GM21360 (cell line): ENCODE measurements around the gene ANKRD52.
A peak's percentile ranks its signal among the peaks of the same experiment; 100 is the strongest.
"Not testable (repeated sequence)": the region's sequence is repeated elsewhere in the genome, so short reads cannot be mapped to it uniquely, and the experiment has no call there.

Source experiments
- ATAC-seq: cut with Tn5 transposase; IDR thresholded peaks from one replicate; pipeline ENCODE4 v1.9.1; 2021; ENCODE audit warnings: mild to moderate bottlenecking, moderate library complexity; ENCODE audit not compliant: unreplicated experiment

The ANKRD52 gene

DNA sequence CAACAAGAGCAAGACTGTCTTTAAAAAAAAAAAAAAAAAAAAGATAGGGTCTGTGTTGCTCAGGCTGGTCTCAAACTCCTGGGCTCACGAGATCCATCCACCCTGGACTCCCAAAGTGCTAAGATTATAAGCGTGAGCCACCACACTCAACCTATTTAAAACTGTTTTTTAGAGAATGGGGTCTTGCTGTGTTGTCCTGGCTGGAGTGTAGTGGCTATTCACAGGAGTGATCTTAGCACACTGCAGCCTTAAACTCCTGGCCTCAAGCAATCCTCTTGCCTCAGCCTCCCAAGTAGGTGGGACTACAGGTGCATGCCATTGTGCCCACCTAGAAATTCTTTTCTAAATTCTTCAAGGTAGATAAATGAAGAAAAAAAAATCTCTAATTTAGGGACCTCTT, 16.1 kb upstream of the ANKRD52 start:
- no peak for ATAC-seq

DNA sequence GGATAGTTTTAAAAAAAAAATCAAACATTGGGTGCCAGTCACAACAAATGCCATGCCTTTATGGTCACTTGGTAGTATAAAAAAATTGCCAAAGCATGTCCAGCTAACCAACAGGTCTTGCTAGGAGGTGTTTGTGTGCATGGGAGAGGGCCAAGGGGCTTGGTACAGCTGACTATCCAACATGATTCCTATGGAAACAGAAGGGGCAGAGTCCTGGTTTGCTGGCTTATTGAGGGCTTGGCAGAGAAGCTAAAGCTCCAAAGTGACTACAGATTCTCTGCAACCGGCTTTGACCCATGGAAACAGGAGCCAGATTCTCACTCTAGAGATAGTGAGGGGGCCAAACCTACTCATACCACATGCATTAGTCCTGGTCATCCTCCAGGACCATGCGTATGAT, 14.3 kb upstream of the ANKRD52 start:
- ATAC-seq: not testable (repeated sequence)

DNA sequence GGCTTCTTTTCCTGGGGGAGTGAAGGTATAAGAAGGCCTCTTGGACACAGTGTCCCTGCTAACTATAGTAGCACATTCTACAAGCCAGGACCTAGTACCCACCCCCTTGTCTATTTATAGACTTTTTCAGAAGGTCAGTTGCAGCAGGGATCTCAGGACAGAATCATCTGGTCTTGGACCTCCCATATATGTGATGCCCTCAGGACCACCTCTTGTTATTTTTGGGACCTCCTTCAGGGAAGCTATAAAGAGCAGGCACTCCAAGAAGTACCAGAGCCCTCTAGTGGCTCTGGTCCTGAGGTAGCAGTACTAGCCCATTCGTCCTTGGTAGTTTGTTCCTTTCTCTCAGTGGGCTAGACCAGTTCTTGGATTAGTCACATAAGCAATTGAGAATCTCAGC, 12.8 kb upstream of the ANKRD52 start:
- ATAC-seq: no peak

DNA sequence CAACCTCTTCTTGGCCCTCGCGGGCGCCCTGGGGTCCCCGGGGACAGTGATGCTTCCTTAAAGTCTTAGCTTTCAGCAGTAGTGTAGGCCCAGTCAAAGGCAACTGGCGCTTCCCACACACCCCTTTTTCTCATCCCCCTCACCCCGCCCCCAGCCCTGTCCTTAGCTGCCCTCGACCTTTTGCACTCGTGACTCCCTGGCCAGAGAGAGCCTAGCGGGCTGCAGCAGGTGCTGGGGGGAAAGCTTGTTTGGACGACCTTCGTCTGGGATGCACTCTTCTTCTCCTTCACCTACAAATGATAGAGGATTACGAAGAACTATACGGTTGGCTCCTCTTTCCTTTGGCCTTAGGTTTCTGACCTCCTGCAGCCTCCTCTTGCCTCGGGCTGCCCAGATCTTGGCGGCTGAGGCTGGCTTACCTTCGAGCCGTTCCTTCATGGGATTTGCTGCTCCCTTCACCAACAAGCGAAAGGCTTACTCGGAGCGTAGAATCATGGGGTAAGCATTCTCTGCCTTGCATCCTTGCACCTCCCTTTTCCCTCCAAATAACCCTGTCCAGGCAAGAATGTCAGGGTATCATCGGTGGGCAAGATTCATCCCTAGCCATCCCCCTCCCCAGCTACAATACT, 9.4 kb upstream of the ANKRD52 start:
- peak; percentile 10 for ATAC-seq

DNA sequence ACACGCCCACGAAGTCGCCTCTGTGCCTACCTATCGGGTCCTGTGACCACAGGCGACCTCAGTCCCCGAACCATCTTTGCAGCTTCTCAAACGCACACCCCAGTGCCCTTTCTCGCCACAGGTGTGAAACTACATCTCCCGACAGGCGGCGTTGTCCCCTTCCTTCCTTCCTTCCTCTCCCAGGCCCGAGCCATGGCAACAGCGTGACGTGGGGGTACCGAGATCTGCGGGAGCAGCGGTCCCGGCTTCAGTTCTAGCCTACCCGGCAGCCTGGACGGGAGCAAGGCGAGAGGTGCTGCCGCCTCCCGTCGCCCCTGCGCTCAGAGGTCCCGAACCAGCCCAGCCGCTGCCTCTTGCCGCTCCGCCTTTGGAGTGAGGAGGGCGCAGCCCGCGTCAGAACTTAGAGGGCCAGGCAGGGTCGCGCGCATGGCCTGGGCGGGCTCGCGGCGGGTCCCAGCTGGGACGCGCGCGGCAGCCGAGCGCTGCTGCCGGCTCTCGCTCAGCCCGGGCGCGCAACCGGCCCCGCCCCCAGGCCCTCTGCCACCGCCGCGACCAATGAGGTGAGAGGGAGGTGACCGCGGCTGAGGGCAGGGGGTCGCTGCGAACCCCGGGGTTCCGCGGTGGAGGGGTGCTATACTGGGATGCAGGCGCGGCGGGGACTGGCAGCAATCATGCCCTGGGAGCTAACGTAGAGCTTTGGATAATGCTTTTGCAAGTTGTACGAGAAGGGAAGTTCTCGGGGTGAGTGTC, 8.7 kb upstream of the ANKRD52 start, which contains the start of gene COQ10A:
Gene COQ10A, plus strand, starts transcription at position 250 of the 750 bp plus-strand sequence. Its CDS starts 177 bp downstream, at position 427.
- peak; percentile 82 for ATAC-seq

DNA sequence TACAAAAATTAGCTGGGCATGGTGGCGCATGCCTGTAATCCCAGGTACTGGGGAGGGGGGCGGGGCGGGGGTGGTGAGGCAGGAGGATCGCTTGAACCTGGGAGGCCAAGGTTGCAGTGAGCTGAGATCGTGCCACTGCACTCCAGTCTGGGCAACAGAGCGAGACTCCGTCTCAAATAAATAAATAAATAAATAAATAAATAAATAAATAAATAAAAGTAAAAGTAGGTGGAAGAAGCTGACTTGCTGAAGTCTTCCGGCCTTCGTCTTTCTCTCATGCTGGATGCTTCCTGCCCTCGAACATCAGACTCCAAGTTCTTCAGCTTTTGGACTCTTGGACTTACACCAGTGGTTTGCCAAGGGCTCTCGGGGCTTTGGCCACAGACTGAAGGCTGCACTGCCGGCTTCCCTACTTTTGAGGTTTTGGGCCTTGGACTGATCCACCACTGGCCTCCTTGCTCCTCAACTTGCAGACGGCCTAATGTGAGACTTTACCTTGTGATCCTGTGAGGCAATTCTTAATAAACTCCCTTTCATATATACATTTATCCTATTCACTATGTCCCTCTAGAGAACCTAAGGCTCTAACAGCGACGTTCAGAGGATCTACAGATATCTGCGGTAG, 8.0 kb upstream of the ANKRD52 start:
- not testable (repeated sequence) for ATAC-seq

DNA sequence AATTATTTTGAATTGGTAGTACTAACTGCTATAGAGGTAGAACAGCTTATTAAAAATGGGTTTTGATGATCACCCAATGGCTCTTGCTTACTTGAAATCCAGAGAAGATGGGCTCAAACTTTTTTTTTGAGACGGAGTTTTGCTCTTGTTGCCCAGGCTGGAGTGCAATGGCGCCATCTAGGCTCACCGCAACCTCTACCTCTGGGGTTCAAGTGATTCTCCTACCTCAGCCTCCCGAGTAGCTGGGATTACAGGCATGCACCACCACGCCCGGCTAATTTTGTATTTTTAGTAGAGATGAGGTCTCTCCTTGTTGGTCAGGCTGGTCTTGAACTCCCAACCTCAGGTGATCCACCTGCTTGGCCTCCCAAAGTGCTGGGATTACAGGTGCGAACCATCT, 4.8 kb upstream of the ANKRD52 start:
- not testable (repeated sequence) for ATAC-seq

DNA sequence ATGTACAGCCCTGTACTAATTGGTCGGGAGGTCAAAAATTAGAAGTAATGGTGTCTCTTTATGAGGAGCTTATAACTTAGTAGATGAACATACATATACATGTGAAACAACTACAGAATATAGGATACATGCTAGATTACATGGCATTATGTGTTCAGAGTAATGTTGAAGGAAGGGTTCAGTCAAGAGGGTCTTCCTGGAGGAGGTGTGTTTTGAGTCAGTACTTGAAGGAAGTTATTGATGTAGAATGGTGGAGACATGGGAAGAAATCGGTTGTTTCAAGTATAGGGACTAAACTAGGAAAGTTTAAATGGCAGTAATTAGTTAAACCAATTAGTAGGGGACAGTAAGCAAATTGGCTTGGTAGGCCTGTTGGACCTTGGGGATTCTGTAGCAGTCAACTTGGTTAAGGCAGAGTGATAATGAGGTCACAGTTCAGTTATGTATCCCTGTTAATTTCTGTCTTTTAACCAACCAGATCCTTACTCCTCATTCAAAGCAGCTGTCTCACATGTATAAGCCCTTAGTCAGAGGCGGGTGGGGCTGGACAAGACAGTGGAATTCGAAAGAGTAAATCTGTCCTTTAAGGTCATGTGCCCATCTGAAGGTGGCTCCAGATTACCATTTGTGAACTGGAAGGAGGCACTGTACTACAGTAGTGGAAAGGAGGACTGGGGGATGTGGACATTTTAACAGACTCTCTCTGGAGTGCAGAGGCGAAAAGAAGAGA, 3.5 kb upstream of the ANKRD52 start:
- no peak for ATAC-seq

DNA sequence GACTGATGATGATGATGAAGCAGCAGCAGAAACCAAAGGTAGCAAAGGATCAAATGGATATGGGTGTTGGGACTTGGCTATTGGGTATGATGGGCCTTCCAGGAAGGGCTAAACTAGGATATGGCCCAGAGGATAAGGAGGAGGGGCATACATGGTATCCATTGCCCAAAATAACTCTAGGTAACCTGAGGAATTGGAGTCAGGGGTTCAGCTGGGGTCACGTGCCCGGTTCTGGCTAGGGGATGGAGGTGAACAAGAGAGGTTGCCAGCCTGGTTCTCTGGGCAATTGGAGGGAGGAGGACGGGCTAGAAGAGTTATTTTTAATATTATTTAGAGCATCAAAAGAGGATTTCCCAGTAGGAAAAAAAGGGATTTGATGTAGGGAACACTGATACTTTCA, 2.7 kb upstream of the ANKRD52 start:
- ATAC-seq: no peak

DNA sequence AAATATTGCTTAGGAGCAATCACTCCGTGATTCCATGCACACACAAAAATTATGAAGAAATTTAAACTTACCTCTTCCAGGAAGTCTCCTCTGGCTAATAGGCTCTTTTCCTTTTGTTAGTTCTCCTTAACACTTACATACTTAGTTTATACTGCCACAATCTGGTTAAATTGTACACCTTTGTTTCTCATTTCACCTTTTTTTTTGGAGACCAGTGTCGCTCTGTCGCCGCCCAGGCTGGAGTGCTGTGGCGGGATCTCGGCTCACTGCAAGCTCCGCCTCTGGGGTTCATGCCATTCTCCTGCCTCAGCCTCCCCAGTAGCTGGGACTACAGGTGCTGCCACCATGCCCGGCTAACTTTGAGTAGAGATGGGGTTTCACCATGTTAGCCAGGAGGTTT, 2.2 kb upstream of the ANKRD52 start:
- ATAC-seq: no peak

DNA sequence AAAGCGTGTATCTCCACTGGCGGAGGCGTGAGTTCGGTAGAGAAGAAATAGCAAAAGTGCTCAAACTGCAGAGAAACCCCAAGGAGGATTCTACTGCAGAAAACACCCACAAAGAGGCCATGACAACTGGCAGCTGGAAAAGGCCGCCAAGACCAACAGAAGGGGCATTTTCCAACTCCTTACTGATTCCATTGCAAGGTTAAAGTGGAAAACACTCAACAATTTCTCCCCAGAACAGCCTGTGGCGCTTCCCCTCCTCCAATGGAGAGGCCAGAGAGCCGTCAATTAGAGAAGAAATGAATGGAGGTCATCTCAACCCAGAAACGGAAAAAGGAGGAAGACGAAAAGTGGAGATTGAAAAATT, 618 bp upstream of the ANKRD52 start:
- no peak for ATAC-seq

DNA sequence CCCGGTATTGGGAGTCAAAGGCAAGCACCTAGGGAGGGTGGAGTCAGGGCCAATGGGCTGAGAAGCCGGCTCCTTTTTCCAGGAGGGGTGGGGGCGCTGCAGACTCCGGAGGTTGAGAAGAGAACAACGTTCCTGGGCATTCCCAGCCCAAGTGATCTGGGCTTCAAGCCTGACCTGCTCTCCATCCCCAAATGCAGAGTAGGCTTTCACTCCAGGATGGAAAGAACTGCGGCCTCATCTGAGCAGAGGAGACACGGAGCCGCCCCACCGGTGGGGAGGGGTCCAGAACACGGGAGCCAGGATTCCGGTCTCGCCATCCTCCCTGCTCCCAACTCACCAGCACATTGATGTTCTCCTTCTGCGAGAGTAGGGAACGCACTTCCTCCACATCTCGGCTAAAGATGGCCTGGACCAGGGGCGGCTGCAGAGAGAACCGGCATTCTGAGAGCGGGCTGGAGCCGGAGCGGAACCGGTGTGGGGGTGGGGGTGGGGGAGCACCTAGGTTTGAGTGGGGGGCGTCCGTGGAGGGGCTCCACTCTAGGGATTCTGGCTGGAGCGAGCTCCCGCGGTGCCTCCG, 605 bp downstream of the ANKRD52 start:
- no peak for ATAC-seq

DNA sequence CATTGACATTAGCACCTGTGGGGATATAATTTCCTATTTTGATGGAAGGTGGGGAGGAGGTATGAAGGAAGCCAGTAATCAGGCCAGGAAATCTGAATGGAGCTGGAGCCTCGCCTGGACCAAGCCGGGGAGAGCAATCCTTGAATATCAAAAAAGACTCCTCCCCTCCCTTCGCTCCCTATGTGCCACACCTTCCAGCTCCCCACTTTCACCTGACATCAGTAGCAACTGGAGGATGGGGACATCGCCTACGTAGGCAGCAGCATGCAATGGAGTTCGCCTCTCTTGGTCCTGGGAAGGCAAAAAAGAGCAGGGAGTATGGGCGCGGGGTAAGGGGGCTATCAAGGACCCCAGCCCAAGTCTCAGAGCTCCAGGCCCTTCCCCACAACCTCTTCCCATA, 1.1 kb downstream of the ANKRD52 start:
- no peak for ATAC-seq

DNA sequence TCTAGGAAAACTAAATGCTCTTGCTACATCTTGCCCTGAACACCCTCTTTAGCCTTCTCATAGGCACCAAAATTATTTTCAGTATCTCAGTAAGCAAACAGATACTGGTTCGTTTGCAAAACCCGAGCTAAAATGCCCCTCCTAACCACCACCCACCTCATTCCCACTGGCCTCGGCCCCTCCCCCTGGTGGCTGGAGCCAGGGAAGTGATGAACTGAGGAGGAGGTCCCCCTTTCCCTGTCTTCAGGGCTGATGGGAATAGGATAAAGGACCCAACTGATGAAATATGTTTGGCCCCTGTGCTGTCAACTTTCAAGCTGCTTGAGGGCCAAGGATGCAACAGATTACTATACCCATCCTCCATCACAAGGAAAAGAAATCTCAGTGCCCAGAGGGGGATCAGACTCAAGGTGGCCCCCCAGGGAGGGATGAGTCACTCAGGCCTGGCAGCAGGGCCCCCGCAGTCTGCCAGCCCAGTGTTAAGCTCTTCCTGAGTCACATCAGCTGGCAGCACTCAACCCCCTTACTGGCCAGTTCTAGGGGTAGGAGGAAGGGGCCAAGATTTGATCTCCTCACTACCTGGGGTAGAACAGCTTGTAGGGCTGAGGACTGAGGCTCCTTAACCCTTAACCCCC, 1.7 kb downstream of the ANKRD52 start:
- ATAC-seq: no peak

DNA sequence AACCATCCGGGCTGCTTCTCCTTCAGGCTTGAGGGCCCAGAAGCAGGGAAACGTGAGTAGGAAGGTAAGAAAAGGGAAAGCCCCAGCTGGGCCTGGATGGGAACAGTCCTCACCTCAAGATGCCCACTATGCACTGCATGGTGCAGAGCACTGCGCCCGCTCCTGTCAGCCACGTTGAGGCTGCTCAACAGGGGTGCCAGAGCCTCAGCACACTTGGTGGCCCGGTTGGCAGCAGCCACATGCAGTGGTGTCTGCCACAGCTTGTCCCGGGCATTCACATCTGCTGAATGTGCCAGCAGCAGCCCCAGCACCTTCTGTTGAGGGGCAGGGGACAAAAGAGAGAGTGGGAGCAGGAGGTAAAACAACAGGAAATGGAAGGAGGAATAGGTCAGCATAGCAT, 2.5 kb downstream of the ANKRD52 start:
- ATAC-seq: no peak

DNA sequence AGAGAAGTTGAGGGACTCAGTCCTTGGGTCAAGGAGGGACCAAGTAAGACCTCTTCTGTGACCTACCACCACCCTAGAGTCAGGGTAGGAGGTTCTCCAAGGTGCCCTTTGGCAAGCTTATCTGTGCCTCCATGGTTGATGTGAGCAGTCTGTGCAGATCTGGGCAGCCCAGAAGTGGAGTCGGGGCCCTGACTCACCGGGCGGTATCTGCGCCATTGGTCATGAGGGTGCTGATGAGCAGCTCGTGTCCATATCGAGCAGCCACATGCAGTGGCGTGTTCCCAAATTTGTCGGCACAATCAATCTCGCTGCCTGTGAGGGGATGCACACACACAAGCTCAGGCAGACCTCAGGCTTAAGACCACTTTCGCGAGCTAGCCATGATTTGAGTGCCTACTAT, 5.1 kb downstream of the ANKRD52 start:
- no peak for ATAC-seq

DNA sequence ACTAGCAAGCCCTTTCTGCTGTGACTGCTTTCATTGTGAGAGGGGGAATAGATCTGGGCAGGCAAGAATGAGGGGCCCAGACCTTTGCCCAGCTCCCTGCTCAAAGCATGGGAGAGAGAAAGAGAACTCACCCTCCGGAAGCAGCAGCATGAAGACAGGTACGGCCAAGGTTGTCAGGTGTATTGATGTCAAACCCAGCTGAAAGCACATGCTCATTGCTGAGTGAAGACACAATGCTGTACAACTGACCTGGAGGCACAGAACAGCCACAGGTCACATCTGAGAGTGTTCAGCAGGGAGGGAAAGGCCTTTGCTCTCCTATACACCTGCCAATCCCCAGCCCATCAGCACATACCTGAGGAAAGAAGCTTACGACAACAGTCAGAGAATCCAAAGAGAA, 5.5 kb downstream of the ANKRD52 start:
- no peak for ATAC-seq

DNA sequence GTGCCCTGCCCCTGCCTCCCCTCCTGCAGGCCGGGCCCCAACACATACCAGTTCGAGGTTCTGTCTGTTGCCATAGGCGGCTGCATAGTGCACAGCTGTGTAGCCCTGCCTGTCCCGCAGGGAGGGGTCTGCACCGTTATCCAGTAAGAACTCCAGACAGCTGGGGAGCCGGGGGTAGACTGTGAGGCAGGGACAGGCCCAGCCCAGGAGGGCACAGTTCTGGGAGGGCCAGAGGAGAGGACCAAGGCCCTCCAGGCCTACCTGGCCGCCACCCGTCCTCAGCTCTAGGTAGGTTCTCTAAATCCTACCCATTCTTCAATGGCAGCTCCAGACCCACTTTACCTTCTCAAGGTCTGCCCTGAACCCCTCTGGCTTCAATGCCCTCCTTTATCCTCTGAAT, 9.5 kb downstream of the ANKRD52 start:
- no peak for ATAC-seq

DNA sequence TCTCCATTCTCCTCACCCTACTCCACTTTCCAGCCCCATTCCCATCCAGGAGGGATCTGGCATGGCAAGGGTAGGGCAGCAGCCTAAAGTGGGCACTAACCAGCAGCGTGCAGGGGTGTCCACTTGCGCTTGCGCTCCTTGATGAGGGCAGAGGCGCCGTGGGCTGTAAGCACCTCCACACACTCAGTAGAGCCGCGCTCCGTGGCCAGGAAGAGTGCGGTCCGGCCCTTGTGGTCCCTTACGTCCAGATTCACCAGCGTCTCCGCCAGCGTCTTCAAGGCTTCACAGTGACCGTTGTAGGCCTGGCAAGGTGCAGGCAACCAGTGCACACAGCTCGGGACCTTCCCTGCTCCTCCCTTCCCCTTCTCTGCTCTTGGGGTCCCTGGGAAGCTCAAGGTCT, 10.3 kb downstream of the ANKRD52 start:
- no peak for ATAC-seq

DNA sequence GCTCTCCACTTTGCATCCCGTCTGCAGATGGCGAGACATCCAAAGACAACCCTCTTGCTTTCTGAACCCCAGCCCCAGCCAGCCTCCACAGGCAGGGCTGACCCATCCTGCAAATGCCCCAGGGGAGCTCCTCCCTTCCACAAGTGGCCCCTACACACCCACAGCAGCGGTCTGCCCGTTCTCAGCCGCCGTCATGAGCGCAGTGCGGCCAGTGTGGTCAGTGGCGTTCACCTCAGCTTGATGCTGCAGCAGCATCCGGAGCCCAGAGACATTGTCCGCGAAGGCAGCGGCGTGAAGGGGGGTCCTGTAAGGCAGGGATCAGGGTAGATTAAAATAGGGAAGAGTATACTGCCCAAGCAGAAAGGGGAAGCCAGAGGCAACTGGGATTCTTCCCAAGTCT, 13.7 kb downstream of the ANKRD52 start:
- no peak for ATAC-seq

DNA sequence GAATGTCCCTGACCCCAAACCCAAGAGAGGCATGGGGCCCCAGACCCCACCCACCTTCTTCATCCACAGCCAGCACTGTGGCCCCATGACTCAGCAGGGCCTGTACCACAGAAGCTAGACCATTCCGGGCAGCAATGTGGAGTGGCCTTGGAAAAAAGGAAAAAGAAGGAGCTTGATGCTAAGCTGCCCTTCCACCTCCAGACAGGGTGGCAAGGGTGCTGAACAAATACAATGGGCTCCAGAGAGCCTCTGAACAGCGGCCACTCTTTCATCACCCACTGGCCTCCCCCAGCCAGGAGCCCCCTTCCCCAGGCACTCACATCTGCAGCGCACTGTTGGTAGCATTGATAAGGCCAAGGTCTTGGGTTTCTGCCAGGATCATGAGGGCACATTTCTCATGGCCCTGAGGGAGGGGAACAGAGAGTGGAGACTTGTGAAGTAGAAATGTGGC, 14.4 kb downstream of the ANKRD52 start:
- no peak for ATAC-seq
